HCT116 (cell line): ENCODE results near the gene PI4K2A. TPM values are rescaled to one million over a fixed set of nuclear protein-coding genes. Genes with fewer than 3 reads are reported as not detected.

Source experiments
- ATAC-seq: fragments of 200-7000 bp; cut with Tn5 transposase; 2 replicates; pipeline ENCODE4 v1.9.1; 2020; ENCODE audit warnings: mild to moderate bottlenecking, moderate library complexity
- BruUV-seq: library from RNA; stranded (reverse); fragments of 400-500 nt; replicated peaks from 2 replicates; lab custom pipeline; 2021; lab: Mats Ljungman, UMichigan
- CTCF ChIA-PET: fragments of 300-600 bp; sonication (Branson Sonifier 250); formaldehyde crosslinking; loops from one replicate; lab custom pipeline; 2021; ENCODE audit warnings: antibody characterized with exemption; lab: Charles Lee
- POLR2A ChIA-PET: fragments of 300-600, 350-600 bp; sonication (Branson Sonifier 250); formaldehyde crosslinking; loops from one replicate; lab custom pipeline; 2021; ENCODE audit warnings: antibody characterized with exemption; lab: Charles Lee
- RAD21 ChIA-PET, 2 experiments: fragments of 300-600 bp; sonication (Branson Sonifier 250); formaldehyde crosslinking; loops; one replicate each; lab custom pipeline; 2023; ENCODE audit warnings: low total read pairs in 2 of 2; ENCODE audit not compliant: uncharacterized antibody in 2 of 2, unreplicated experiment in 2 of 2, low non-redundant PET in 1 of 2; lab: Charles Lee
- DNase-seq: peaks from one replicate; pipeline ENCODE4 v3.0.0-alpha.2; 2010; ENCODE audit warnings: low read depth, low spot score
- H2AFZ ChIP-seq: fragments of 200-600 bp; shearing (Covaris generic), sonication (generic); 2 replicates; pipeline ENCODE4 v1.6.1; 2017; ENCODE audit warnings: low read depth, mixed run types, mixed read lengths, antibody characterized with exemption, low read length; ENCODE audit not compliant: poor library complexity, severe bottlenecking
- H3K27ac ChIP-seq: 2 replicates; pipeline ENCODE4 v1.5.1; 2012; ENCODE audit warnings: low read depth, low read length
- H3K27me3 ChIP-seq: fragments of 200-600 bp; sonication (generic); 2 replicates; pipeline ENCODE4 v1.6.1; 2016; ENCODE audit warnings: mixed run types, low read length, mixed read lengths; ENCODE audit not compliant: insufficient read depth
- H3K36me3 ChIP-seq, 2 experiments: fragments of 200-500 bp in 1 of 2; fragments of 200-600 bp in 1 of 2; sonication (Bioruptor generic) in 1 of 2; sonication (generic) in 1 of 2; 2 replicates each; pipeline versions ENCODE4 v1.5.1 to v1.6.1; 2014 to 2016; ENCODE audit warnings: low read length in 2 of 2, inconsistent platforms in 1 of 2, mixed read lengths in 1 of 2, mixed run types in 1 of 2; ENCODE audit not compliant: insufficient read depth in 2 of 2, control insufficient read depth in 1 of 2
- H3K4me1 ChIP-seq, 2 experiments: fragments of 200-600 bp in 1 of 2; sonication (generic) in 1 of 2; 2 replicates each; pipeline versions ENCODE4 v1.5.1 to v1.6.1; 2012 to 2017; ENCODE audit warnings: low read length in 2 of 2, inconsistent platforms in 1 of 2, mild to moderate bottlenecking in 1 of 2, mixed read lengths in 1 of 2, mixed run types in 1 of 2, moderate library complexity in 1 of 2; ENCODE audit not compliant: insufficient read depth in 2 of 2, control insufficient read depth in 1 of 2
- H3K4me2 ChIP-seq: fragments of 200-600 bp; sonication (generic); 2 replicates; pipeline ENCODE4 v1.6.1; 2017; ENCODE audit warnings: mixed run types, low read length, mixed read lengths
- H3K4me3 ChIP-seq, 2 experiments: fragments of 200-600 bp in 1 of 2; sonication (generic) in 1 of 2; replicated peaks in 1 of 2; 2 replicates each; pipeline ENCODE4 v1.5.1; 2011 to 2016; ENCODE audit warnings: low read length in 2 of 2, control low read depth in 1 of 2, low read depth in 1 of 2, mild to moderate bottlenecking in 1 of 2, mixed read lengths in 1 of 2, mixed run types in 1 of 2
- H3K79me2 ChIP-seq: fragments of 200-600 bp; sonication (generic); 2 replicates; pipeline ENCODE4 v1.6.1; 2017; ENCODE audit warnings: mild to moderate bottlenecking, mixed run types, low read length, moderate library complexity, mixed read lengths; ENCODE audit not compliant: insufficient read depth
- H3K9ac ChIP-seq: fragments of 200-600 bp; sonication (generic); 2 replicates; pipeline ENCODE4 v1.6.1; 2016; ENCODE audit warnings: low read length, mixed read lengths
- H3K9me2 ChIP-seq: fragments of 200-600 bp; sonication (generic), shearing (Covaris generic); 2 replicates; pipeline ENCODE4 v1.6.1; 2017; ENCODE audit warnings: mixed run types, mild to moderate bottlenecking, moderate library complexity; ENCODE audit not compliant: insufficient read depth
- H3K9me3 ChIP-seq, 2 experiments: fragments of 200-500 bp in 1 of 2; fragments of 200-600 bp in 1 of 2; sonication (Bioruptor generic) in 1 of 2; sonication (generic) in 1 of 2; 2 replicates each; pipeline ENCODE4 v1.6.1; 2014 to 2017; ENCODE audit warnings: low read length in 2 of 2, mixed read lengths in 2 of 2, inconsistent platforms in 1 of 2, low read depth in 1 of 2, mild to moderate bottlenecking in 1 of 2, mixed run types in 1 of 2, moderate library complexity in 1 of 2; ENCODE audit not compliant: control insufficient read depth in 1 of 2, insufficient read depth in 1 of 2
- H4K20me1 ChIP-seq: fragments of 200-600 bp; sonication (generic), shearing (Covaris generic); 2 replicates; pipeline ENCODE4 v1.6.1; 2017; ENCODE audit warnings: mixed run types, mild to moderate bottlenecking, moderate library complexity; ENCODE audit not compliant: insufficient read depth
- CEBPB ChIP-seq: IDR thresholded peaks from 2 replicates; pipeline ENCODE4 v1.6.1; 2012; ENCODE audit warnings: low read depth
- EZH2 ChIP-seq: fragments of 200-600 bp; sonication (generic); IDR thresholded peaks from 2 replicates; pipeline ENCODE4 v1.6.1; 2017; ENCODE audit warnings: antibody characterized with exemption, mixed run types
- EZH2phosphoT487 ChIP-seq: fragments of 200-600 bp; IDR thresholded peaks from 2 replicates; pipeline ENCODE4 v1.6.1; 2018; ENCODE audit warnings: antibody characterized with exemption, borderline replicate concordance
- FOSL1 ChIP-seq: IDR thresholded peaks from 2 replicates; pipeline ENCODE4 v1.6.1; 2012; ENCODE audit warnings: low read depth
- JUND ChIP-seq: IDR thresholded peaks from 2 replicates; pipeline ENCODE4 v1.6.1; 2012
- SP1 ChIP-seq: IDR thresholded peaks from 2 replicates; pipeline ENCODE4 v1.6.1; 2012; ENCODE audit warnings: low read depth
- ZFX ChIP-seq: fragments of 450-650 bp; IDR thresholded peaks from 2 replicates; pipeline ENCODE4 v1.6.1; 2017
- intact Hi-C: fragments of 100-400 bp; cut with micrococcal nuclease; formaldehyde crosslinking; loops from 2 replicates; pipeline ENCODE4 v1.10.0; 2022
- total RNA-seq: library from RNA; stranded (reverse); gene quantifications from one replicate; pipeline ENCODE4 v1.2.1, GENCODE V29; 2021; ENCODE audit not compliant: unreplicated experiment

Gene PI4K2A
- total RNA-seq, 1 experiment from 2014 or later = 20.0 TPM

GRCh38 chr10:97599272-97599619, 41.2 kb upstream of the PI4K2A start:
- TF ChIP-seq EZH2 = no peak
- no peak for TF ChIP-seq ZFX
- TF ChIP-seq EZH2phosphoT487 = no peak
- no peak for TF ChIP-seq JUND
- TF ChIP-seq SP1 = no peak
- no peak for TF ChIP-seq FOSL1
- CTCF ChIA-PET = no interaction called here
- no peak for DNase-seq
- Histone ChIP-seq H3K4me3 (no peak overlapping the region), H3K79me2 (no peaks in the 10 kb centered on the region), H3K27me3 (no peaks in the 10 kb centered on the region), H3K4me2 (no peak overlapping the region), H3K9me3 (no peaks in the 10 kb centered on the region), H3K9me2 (no peaks in the 10 kb centered on the region), H4K20me1 (no peaks in the 10 kb centered on the region), H3K36me3 (no peaks in the 10 kb centered on the region), H3K4me1 (peaks cover 27 to 37% of the 10 kb centered on the region in 2 experiments), H3K9ac (no peak overlapping the region), H3K27ac (no peak overlapping the region), H2AFZ (no peak overlapping the region)
- POLR2A ChIA-PET = no interaction called here
- BruUV-seq = no TSS peak
- RAD21 ChIA-PET = no interaction called here
- intact Hi-C loops = no loop called here
- no peak for ATAC-seq

GRCh38 chr10:97600616-97601015, 39.9 kb upstream of the PI4K2A start:
- Histone ChIP-seq H3K4me1 (peaks cover 27 to 30% of the 10 kb centered on the region in 2 experiments), H3K79me2 (no peaks in the 10 kb centered on the region), H3K27me3 (no peaks in the 10 kb centered on the region), H3K4me3 (no peak overlapping the region), H2AFZ (no peak overlapping the region), H3K9me3 (no peaks in the 10 kb centered on the region), H3K4me2 (no peak overlapping the region), H3K36me3 (no peaks in the 10 kb centered on the region), H3K27ac (no peak overlapping the region), H4K20me1 (no peaks in the 10 kb centered on the region), H3K9me2 (no peaks in the 10 kb centered on the region), H3K9ac (no peak overlapping the region)
- intact Hi-C loops = no loop called here
- RAD21 ChIA-PET = no interaction called here
- DNase-seq (no peak), ATAC-seq (no peak)
- no TSS peak for BruUV-seq
- POLR2A ChIA-PET = no interaction called here
- CTCF ChIA-PET = no interaction called here
- TF ChIP-seq CEBPB = no peak
- TF ChIP-seq, all 23 proteins: peak for 0
